ENCODE data around the gene ZFAND3.

ZFAND3 gene

DNA sequence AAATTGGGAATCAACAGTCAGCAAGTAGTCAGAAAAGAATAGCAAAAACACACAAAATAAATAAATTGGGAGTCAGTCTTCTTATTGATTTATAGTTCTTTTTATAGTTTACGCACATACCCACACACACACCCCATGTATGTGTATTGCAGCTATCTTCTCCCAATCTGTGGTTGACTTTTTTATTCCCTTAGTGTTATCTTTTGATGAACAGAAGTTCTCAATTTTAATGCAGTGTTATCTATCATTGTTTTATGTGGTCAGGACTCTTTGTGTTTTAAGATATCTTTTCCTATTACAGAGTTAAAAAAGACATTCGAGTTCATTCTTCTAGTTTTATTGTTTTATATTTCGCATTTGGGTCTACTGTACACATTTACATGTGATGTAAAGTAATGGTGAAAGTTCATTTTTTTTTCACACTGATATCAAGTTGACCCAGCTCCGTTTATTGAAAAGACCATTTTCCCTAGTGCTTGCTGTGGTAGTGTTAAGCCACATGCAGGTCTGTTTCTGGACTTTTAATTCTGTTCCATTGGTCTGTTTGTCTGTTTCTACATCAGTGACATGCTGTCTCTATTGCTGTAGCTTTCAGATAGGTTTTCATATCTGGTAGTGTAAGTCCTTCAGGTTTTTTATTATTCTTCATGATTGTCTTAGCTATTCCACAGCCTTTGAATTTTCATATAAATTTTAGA lies 78.4 kb downstream of the ZFAND3 start:
- no peak for DNase-seq

DNA sequence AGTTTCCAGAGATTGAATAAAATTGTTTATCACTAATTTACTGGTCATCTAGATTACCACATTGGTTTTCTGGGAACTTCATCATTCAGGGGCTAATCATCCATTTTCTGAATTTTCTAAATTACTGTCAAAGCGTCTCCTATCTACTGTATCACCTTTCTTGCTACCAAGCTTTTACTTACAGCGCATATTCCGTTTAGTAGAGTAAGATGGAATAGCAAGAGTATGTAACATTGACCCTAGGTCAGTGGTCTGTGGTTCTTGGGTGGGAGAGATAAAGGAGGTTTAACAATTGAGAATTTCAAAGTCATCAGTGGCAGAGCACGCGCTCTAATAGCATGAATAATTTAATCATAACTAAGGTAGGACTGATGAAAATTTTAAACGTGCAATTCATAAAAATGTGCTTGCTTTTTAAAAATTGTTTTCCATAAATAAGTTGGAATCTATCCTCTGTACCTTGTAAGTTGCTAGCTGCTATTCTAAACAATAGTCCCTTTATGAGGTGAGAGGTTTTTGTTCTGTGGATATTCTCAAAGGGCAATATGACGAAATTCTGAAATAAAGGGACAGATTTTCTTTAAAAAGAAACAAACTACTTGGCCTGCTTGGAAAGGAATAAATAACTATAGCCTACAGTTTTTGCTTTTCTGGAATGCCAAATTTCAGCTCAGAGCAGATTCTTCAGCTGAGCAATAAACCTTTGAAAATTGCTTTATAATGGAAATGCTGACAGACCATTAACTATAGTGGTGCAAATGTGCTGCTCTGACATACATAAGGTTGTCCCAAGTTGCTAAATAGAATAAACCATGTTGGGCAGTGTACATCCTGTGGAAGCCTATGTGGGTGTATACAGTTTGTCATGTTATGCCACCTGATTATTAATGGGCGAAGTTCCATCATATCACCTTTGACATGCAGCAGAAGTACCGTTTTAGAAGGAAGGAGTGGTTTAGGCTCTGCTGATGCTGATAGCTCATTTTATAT lies 84.1 kb downstream of the ZFAND3 start:
- no peak for DNase-seq

DNA sequence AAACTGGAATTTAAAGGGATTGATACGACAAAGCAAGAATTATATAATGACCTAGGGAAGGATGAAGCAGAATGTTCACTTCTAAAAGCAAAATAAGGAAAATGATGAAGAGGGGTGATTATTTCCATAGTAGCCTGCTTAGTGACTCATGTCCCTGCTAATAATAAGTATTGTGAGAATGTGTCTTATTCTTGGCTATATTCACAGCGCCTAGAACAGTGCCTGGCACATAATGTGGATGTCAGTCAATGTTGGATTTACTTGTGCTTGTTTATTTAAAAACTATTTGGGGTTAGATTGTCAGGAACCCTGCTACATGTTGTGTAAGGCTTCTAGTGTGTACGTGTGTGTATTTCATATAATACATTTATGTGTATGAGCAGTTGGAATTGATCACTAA lies 85.1 kb downstream of the ZFAND3 start:
- no peak for DNase-seq

DNA sequence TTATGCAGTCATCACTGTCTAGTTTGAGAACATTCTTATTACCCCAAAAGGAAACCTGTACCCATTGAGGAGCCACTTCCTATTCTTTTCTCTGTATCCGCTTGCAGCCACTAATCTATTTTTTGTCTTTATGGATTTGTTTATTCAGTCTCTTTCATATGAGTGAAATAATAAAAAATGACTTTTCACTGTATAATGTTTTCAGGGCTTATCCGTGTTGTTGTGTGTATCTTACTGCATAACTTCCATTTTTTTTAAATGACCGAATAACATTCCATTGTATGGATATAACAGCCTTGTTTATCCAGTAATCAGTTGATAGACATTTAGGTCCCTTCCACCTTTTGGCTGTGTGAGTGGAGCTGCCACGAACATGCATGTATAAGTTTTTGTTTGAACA lies 86.6 kb downstream of the ZFAND3 start:
- no peak for DNase-seq

DNA sequence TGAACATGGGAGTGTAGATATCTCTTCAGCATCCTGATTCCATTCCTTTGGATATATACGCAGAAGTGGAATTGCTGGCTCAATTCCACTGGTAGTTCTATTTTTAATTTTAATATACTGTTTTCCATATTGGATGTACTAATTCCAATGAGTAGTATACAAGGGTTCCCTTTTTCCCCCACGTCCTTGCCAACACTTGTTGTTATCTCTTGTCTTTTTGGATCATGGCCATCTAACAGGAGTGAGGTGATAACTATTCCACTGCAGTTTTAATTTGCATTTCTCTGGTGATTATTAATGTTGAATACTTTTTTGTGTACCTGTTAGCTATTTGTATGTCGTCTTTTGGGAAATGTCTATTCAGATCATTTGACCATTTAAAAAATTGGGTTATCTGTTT lies 91.5 kb downstream of the ZFAND3 start:
- no peak for DNase-seq

DNA sequence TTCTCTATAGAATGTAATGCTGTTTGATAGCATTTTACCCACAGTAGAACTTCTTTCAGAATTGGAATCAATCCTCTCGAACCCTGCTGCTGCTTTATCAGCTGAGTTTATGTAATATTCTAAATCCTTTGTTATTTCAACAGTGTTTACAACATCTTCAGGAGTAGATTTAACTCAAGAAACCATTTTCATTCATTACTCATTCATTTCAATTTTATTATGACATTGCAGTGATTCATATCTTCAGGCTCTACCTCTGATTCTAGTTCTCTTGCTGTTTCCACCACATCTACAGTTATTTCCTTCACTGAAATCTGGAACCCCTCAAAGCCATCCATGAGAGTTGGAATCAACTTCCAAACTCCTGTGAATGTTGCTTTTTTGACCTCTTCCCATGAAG lies 93.7 kb downstream of the ZFAND3 start:
- no peak for DNase-seq

DNA sequence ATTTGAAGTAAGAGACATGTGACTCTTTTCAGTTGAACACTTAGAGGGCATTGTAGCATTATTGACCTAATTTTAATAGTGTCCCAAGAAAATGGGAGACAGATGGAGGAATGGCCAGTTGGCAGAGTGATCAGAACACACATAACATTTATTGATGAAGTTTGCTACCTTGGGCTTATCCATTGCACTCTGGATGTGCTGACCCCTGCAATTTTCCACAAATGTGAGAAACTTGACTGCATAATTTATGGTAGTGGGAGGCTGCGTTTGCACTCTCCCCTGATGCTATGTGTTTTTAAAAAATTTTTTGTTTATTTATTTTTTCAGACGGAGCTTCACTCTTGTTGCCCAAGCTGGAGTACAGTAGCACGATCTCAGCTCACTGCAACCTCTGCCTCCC lies 95.9 kb downstream of the ZFAND3 start:
- no peak for DNase-seq

DNA sequence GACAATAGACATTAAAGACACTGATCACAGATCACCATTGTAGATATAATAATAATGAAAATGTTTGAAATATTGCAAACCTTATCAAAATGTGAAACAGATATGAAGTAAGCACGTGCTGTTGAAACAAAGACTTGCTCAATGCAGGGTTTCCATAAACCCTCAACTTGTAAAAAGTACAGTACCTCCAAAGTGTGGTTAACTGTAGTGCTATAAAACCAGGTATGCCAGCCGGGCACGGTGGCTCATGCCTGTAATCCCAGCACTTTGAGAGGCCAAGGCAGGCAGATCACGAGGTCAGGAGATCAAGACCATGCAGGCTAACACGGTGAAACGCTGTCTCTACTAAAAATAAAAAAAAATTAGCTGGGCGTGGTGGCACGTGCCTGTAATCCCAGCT lies 96.6 kb downstream of the ZFAND3 start:
- no peak for DNase-seq

DNA sequence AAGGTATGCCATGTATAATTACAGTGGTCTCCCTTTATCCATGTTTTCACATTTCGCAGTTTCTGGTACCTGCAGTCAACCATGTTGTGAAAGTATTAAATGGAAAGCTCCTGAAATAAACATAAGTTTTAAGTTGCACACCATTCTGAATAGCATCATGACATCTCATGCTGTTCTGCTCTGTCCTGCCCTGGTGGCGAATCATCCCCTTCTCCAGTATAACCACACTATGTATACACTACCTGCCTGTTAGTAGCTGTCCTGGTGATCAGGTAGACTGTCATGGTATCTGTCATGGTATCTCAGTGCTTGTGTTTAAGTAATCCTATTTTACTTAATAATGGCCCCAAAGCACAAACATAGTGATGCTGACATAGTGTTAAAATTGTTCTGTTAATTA lies 97.1 kb downstream of the ZFAND3 start:
- no peak for DNase-seq

DNA sequence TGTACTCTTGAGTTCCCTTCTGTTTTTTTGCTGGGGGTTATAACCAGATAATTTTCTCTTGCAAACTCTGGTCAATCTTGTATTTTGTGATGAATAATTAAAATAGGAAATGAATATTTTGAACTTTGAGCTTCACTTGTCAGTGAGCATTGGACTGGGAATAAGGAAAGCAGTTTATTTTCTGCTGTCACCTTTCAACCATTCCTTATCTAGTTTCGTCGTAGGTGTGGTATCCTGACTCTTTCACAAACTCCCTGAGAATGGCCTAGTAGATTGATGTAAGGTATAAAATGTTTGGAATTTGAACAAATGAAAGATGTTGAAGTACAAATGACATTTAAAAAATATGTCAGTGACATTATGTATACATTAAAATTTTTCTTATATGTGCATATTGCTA lies 98.0 kb downstream of the ZFAND3 start:
- DNase-seq = no peak

DNA sequence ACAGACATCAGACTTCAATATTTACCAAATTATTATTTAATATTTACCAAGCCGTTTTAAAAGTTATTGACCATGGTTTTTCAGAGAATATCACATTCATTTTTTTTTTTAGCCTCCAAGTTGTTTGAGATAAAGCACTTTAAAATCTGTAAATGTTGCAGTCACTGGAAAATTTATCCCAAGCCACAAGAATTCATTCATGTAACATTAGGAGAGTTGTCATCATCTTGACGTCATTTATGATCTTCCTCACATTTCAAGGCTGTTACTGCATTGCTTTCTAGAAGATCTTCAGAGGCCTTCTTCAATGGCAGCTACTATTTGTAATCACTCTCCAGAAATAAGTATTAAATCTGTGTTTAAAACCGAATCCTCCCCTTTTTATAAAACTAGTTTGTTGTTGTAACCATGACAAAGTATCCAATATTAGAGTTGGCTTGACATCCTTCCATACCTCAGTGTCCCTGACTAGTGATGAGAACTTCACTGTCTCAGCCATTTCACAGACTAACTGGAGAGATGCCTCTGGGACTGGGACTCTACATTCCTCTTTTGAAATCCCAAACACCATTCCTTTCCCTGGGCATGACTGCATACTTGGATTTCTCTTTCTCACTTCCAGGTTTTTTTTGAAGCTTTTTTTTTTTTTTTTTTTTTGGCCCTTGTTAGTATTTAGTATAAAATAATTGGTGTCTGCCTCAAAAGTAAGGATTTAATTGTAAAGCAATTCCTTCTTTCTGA lies 100.1 kb downstream of the ZFAND3 start:
- DNase-seq = no peak

DNA sequence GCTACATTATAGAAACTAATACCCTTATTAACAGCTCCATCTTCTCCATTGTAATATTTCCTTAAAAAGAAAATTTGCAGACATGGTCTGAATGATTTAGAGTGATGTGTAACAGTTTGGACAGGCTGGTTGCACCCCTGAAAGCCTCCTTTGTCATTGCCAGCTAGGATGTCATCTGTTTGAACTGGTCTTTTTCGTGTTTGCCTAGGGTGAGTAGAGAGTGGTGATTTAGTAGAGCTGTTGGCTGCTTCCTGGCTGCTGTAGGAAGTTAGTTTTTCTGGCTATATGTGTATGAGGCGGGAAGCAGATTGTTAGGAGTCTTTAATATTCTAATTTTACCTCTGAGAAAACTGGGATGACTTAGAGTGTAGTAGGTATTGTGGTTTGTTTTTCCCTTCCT lies 101.1 kb downstream of the ZFAND3 start:
- peak; percentile 45 for DNase-seq

DNA sequence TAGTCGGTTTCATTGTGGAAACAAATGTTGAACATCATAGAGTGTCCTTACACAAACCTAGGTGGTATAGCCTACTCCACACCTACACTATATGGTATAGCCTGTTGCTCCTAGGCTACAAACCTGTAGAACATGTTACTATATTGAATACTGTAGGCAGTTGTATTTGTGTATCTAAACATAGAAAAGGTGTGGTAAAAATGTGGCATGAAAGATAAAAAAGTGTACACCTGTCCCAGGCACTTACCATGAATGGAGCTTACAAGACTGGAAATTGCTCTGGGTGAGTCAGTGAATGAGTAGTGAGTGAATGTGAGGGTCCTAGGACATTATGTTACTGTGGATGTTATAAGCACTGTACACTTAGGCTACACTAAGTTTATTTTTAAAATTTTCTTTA lies 103.0 kb downstream of the ZFAND3 start:
- no peak for DNase-seq

DNA sequence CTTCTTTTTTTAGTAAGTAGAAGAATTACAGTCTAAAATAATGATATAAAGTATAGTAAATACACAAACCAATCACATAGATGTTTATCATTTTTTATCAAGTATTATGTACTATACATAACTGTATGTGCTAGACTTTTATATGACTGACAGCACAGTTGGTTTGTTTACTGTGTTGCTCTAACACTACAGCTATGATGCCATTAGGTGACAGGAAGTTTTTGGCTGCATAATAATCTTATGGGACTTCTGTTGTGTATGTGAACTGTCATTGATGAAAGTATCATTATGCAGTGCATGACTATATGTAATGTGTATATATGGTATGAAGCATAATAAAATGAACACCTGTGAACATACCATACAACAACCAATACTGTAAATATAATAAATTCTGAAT lies 104.0 kb downstream of the ZFAND3 start:
- no peak for DNase-seq

DNA sequence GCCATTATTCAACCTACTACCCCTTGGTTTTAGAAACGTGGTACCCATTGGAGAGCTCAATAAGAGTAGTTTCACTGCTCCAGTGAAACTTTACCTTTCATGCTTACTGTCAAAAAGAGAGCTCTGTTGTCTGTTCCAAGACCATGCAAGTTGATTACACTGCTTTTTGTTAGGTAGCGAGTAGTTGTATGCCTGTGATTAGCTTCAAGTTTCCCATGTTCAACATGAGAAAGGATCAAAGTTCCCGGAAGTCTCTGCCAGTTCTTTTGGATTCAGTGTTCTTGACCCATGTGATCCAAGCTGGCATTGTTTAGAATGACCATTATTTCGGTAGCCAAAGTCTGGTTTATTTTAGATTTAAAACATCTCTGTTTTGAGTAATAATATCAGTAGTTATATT lies 107.1 kb downstream of the ZFAND3 start:
- DNase-seq = no peak

DNA sequence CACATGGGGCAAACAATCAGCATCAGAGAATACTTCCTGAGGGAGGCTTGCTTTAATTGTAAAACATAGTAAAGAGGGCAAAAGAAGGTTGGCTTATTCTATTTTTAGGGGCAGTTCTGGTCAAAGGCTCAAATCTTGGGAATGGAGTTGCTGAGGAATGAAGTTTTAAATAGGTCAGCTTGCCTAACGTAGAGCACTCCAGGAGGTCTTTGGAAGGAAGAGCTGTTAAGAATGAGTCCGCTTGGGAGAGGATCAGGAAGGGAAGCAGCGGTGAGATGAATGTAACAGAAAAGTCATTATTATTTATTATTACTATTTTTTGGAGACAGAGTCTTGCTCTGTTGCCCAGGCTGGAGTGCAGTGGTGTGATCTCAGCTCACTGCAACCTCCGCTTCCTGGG lies 108.7 kb downstream of the ZFAND3 start:
- DNase-seq = no peak

DNA sequence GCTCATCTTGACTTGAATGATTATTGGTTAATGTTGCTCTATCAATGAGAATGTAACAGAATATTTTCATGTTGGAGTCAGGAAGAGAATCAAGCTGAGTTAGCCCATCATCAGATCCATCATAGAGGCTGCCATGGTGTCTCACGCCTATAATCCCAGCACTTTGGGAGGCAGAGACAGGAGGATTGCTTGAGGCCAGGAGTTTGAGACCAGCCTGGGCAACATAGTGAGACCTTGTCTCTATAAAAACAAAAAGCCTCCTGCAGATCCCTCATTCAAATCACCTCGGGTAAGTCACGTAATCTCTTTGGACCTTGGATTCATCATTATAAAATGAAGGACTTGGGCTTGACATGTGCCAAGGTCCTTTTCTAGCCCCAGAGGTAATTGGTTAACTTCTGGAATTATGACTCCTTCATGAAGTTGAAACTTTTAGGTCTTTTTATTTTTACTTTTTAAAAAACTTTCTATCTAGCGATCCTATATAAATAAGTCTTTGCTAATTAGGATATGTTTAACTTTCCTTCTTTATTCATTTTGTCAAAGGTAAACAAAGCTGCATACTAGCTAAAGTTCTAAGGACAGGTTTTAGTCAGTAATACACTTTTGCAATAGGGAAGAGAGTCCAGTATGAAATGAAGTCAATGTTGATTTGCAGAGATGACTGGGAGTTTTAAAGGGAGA lies 110.9 kb downstream of the ZFAND3 start:
- no peak for DNase-seq

DNA sequence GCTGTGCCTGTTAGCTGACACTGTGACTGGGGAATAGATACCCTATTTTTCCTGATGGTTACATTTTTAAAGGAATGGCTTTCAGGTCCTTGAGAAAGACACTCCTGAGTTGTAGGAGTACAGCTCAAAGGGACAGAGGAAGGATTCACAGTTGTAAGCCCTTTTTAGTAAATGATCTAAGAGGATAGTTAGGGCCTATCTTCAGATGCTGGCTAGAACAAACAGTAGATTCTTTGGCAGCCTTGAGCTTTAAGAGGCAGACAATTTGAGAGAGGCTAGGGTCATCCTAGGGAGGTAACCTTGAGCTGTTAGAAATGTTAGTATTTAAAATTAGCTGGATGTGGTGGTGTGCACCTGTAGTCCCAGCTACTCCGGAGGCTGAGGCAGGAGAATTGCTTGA lies 111.5 kb downstream of the ZFAND3 start:
- DNase-seq = no peak

DNA sequence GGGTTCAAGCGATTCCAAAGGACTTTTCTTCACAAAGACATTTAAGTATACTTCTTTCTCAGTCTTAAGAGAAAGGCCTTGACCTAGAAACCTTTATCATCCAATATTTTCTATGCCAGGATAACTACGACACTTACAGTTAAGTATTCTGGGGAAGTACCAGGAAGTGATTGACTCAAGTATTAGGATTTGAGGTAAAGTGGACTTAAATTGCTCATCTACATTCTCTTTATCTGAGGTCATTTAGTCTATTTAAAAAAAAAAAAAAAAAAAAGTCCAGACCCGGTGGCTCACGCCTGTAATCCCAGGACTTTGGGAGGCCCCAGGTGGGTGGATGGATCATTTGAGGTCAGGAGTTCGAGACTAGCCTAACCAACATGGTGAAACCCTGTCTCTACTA lies 114.7 kb downstream of the ZFAND3 start:
- DNase-seq = no peak

DNA sequence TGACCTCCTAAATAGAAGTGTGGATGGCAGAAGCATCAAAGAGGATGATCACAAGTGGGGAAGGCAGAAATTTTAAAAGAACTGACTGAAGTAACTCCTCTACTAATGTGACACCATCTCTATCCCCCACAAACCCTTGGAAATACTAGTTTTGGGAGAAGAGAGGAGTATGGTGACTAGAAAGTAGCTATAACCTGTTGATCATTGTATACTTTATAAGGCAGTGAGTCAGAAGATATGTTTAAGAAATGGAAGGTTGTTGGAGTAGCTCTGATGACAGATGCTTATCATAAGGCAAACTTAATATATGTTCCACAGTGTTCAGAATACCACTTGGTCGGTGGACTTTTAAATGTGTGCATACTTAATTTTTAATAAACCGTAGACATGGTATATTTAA lies 116.6 kb downstream of the ZFAND3 start:
- no peak for DNase-seq

DNA sequence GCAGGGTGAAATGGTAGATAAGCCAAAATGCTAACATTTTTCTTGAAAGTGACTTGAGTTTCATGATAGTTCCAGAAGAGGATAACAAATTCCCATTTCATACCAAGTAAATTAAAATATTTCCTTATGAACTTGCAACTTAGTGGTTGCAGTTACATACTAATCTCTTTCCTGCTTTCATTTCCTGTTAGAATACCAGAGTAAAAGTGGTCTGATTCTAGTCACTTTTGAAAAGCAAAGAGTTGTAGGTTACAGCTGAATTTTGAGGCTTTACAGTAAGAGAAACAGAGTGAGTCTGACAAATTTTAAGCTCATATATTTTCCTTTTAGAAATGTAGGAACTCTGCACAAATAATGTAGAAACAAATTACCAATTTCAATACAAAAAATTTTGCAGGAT lies 117.4 kb downstream of the ZFAND3 start:
- DNase-seq = no peak

DNA sequence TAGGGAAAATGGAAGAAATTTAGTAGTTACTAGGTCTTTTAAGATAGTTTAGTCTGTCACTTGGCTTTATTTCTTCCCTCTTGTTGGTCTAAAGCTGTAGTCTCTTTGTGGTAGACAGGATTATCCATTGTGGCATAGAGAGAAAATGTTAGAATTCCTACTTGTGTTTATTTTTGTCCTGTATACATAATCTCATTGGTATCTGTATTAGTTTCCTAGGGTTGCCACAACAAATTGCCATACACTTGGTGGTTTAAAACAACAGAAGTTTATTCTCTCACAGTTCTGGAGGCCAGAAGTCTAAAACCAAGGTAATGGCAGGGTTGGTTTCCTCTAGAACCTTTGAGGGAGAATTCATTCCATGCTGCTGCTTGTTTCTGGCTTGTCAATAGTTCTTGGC lies 119.4 kb downstream of the ZFAND3 start:
- DNase-seq = no peak

All from DMS53 (cell line).